ENCODE data around the gene MS4A4A. TPM values are rescaled to one million over a fixed set of nuclear protein-coding genes. Genes with fewer than 3 reads are reported as not detected.

MS4A4A gene
- total and polyA plus RNA-seq, 2 of the 4 experiments (the other 2 are of a cell fraction), result not detected

DNA sequence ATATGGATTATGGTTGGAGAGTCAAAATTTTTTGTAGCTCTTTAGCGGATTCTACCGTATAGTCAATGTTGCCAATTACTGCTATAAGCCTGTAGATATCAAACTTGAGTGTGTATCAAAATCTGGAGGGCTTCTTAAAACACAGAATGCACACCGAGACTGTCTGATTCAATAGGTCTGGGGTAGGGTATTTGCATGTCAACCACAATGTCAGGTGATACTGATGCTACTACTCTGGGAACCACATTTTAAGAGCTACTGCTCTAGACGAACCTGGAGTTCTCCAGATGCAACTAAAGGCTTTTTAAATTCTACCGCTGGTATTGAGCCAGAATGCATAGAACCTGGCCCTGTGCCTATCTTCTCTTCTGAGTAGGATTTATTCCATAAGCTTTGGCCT is 15.8 kb upstream of the MS4A4A start:
- H2AFZ ChIP-seq (replicated peaks; ENCODE audit: low read length, poor library complexity), result no peak overlapping the region
- no peak overlapping the region for H2BK120ac ChIP-seq (ENCODE audit: low read depth, low read length)
- H3K4me2 ChIP-seq (ENCODE audit: low read depth, low read length), result no peak overlapping the region
- no peak overlapping the region for H2AK9ac ChIP-seq (replicated peaks; ENCODE audit: low read depth, low read length, poor library complexity)
- intact Hi-C loops (cut with micrococcal nuclease), result loop anchor here (10.0 kb wide), 2 partner anchors 350 to 440 kb away; no protein-coding TSS in a partner anchor
- H3K14ac ChIP-seq (replicated peaks; ENCODE audit: low read depth, low read length), result no peak overlapping the region
- no peak overlapping the region for H2AK5ac ChIP-seq (ENCODE audit: low read depth, low read length)
- no peak overlapping the region for H3K56ac ChIP-seq (ENCODE audit: extremely low read depth, insufficient read depth, low read length)
- H3K4ac ChIP-seq (ENCODE audit: low read depth, low read length), result no peak overlapping the region
- H3K27me3 ChIP-seq (ENCODE audit: control insufficient read depth, insufficient read depth, low read length), result no peaks in the 10 kb centered on the region
- dilution Hi-C loops (cut with HindIII; ENCODE audit: low sequenced_read_pairs, unreplicated experiment), result no loop called here
- no peak overlapping the region for H2BK20ac ChIP-seq (ENCODE audit: low read depth, low read length)
- no peaks in the 10 kb centered on the region for H3K4me1 ChIP-seq (ENCODE audit: control insufficient read depth, insufficient read depth, low read length)
- no peaks in the 10 kb centered on the region for H3K79me1 ChIP-seq (ENCODE audit: low read depth in 1 of 2, low read length in 2 of 2)
- no peak overlapping the region for H3K18ac ChIP-seq (ENCODE audit: low read depth, low read length)
- H2BK15ac ChIP-seq (ENCODE audit: low read depth, low read length), result no peak overlapping the region
- in situ Hi-C loops (cut with MboI; ENCODE audit: low sequenced_read_pairs), result no loop called here
- no peak overlapping the region for H4K5ac ChIP-seq (ENCODE audit: low read depth, low read length)
- no peaks in the 10 kb centered on the region for H3K36me3 ChIP-seq (ENCODE audit: control insufficient read depth, insufficient read depth, low read length)
- no peak for DNase-seq
- TF ChIP-seq NFE2L2 (IDR thresholded peaks at IDR 0.05; ENCODE audit: low read depth, low read length), result no peak
- TF ChIP-seq, protein P1, sequence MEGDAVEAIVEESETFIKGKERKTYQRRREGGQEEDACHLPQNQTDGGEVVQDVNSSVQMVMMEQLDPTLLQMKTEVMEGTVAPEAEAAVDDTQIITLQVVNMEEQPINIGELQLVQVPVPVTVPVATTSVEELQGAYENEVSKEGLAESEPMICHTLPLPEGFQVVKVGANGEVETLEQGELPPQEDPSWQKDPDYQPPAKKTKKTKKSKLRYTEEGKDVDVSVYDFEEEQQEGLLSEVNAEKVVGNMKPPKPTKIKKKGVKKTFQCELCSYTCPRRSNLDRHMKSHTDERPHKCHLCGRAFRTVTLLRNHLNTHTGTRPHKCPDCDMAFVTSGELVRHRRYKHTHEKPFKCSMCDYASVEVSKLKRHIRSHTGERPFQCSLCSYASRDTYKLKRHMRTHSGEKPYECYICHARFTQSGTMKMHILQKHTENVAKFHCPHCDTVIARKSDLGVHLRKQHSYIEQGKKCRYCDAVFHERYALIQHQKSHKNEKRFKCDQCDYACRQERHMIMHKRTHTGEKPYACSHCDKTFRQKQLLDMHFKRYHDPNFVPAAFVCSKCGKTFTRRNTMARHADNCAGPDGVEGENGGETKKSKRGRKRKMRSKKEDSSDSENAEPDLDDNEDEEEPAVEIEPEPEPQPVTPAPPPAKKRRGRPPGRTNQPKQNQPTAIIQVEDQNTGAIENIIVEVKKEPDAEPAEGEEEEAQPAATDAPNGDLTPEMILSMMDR (conservative IDR thresholded peaks at IDR 0.05; ENCODE audit: low read depth, low read length), result no peak
- no peak for TF ChIP-seq SMC3 (IDR thresholded peaks at IDR 0.05; ENCODE audit: low read depth, low read length)
- TF ChIP-seq, protein P2, sequence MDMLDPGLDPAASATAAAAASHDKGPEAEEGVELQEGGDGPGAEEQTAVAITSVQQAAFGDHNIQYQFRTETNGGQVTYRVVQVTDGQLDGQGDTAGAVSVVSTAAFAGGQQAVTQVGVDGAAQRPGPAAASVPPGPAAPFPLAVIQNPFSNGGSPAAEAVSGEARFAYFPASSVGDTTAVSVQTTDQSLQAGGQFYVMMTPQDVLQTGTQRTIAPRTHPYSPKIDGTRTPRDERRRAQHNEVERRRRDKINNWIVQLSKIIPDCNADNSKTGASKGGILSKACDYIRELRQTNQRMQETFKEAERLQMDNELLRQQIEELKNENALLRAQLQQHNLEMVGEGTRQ (IDR thresholded peaks at IDR 0.05; ENCODE audit: low read depth, low read length), result no peak
- TF ChIP-seq RCOR1 (IDR thresholded peaks at IDR 0.05; ENCODE audit: insufficient replicate concordance, low read length), result no peak
- no peak for TF ChIP-seq MXI1 (IDR thresholded peaks at IDR 0.05; ENCODE audit: borderline replicate concordance, low read depth, low read length)
- TF ChIP-seq CHD1 (IDR thresholded peaks at IDR 0.05; ENCODE audit: low read depth, low read length), result no peak
- TF ChIP-seq BHLHE40 (IDR thresholded peaks at IDR 0.05; ENCODE audit: low read depth, low read length), result no peak
- no peak for TF ChIP-seq RAD21 (IDR thresholded peaks at IDR 0.05; ENCODE audit: low read length)
- TF ChIP-seq POLR2A (IDR thresholded peaks at IDR 0.05; ENCODE audit: low read depth, low read length), result no peak
- TF ChIP-seq, protein P3, sequence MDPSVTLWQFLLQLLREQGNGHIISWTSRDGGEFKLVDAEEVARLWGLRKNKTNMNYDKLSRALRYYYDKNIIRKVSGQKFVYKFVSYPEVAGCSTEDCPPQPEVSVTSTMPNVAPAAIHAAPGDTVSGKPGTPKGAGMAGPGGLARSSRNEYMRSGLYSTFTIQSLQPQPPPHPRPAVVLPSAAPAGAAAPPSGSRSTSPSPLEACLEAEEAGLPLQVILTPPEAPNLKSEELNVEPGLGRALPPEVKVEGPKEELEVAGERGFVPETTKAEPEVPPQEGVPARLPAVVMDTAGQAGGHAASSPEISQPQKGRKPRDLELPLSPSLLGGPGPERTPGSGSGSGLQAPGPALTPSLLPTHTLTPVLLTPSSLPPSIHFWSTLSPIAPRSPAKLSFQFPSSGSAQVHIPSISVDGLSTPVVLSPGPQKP (IDR thresholded peaks at IDR 0.05; ENCODE audit: borderline replicate concordance, low read depth, low read length), result no peak
- no peak for TF ChIP-seq MAFK (IDR thresholded peaks at IDR 0.05; ENCODE audit: low read depth, low read length)
- TF ChIP-seq MAZ (IDR thresholded peaks at IDR 0.05; ENCODE audit: borderline replicate concordance, low read depth, low read length), result no peak
- no peak for TF ChIP-seq CEBPB (IDR thresholded peaks at IDR 0.05; ENCODE audit: low read depth, low read length)
- ChIA-PET POLR2A (ENCODE audit: unreplicated experiment) (no interaction called here), CTCF (no interaction called here)
- H3K4me3 ChIP-seq (ENCODE audit: insufficient read depth, low read depth, low read length), result no peak overlapping the region
- H3K9me3 ChIP-seq (ENCODE audit: control insufficient read depth, insufficient read depth, low read length), result peaks cover 2% of the 10 kb centered on the region; the same call in 1 of the 2 replicates
- H2BK5ac ChIP-seq (ENCODE audit: low read depth, low read length, poor library complexity, severe bottlenecking), result no peak overlapping the region
- no TSS peak for BruUV-seq (replicated peaks)
- no peak overlapping the region for H4K8ac ChIP-seq (ENCODE audit: low read depth in 2 of 2, low read length in 2 of 2)
- WGBS, 2 experiments (ENCODE audit: extremely low coverage in 2 of 2, insufficient read length in 1 of 2), result 0% methylated on average over 1 of the region's 5 CpGs; no CpG with 5 or more reads in 1 of the 2 experiments
- H3K23ac ChIP-seq (ENCODE audit: low read depth, low read length), result no peak overlapping the region
- no peak overlapping the region for H3K27ac ChIP-seq (ENCODE audit: insufficient read depth, low read length)
- H4K20me1 ChIP-seq (ENCODE audit: insufficient read depth, low read length), result no peaks in the 10 kb centered on the region
- H3K9me1 ChIP-seq (ENCODE audit: insufficient read depth, low read length), result no peaks in the 10 kb centered on the region
- no peak overlapping the region for H3K9ac ChIP-seq (ENCODE audit: low read depth, low read length)
- no peak for ATAC-seq (ENCODE audit: low read depth)
- no peak overlapping the region for H4K91ac ChIP-seq (ENCODE audit: insufficient read depth, low read depth, low read length)

All from IMR-90 (cell line).